Measurements from ENCODE around the gene SPAG6.

The SPAG6 gene

DNA sequence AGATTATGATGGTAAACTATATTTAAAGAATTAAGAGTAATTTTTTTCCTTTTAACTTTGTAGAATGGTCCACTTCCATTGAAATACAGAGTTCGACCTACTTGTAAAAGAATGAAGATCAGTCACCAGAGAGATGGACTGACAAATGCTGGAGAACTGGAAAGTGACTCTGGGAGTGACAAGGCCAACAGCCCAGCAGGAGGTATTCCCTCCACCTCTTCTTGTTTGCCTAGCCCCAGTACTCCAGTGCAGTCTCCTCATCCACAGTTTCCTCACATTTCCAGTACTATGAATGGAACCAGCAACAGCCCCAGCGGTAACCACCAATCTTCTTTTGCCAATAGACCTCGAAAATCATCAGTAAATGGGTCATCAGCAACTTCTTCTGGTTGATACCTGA is 16.1 kb upstream of the SPAG6 start:
- ChIA-PET POLR2A (no interaction called here), CTCF (no interaction called here)
- TF ChIP-seq, protein P1, sequence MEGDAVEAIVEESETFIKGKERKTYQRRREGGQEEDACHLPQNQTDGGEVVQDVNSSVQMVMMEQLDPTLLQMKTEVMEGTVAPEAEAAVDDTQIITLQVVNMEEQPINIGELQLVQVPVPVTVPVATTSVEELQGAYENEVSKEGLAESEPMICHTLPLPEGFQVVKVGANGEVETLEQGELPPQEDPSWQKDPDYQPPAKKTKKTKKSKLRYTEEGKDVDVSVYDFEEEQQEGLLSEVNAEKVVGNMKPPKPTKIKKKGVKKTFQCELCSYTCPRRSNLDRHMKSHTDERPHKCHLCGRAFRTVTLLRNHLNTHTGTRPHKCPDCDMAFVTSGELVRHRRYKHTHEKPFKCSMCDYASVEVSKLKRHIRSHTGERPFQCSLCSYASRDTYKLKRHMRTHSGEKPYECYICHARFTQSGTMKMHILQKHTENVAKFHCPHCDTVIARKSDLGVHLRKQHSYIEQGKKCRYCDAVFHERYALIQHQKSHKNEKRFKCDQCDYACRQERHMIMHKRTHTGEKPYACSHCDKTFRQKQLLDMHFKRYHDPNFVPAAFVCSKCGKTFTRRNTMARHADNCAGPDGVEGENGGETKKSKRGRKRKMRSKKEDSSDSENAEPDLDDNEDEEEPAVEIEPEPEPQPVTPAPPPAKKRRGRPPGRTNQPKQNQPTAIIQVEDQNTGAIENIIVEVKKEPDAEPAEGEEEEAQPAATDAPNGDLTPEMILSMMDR (IDR thresholded peaks at IDR 0.05; ENCODE audit: control extremely low read depth, extremely low read depth, low read depth, missing control alignments): no peak
- no peak for DNase-seq (ENCODE audit: extremely low spot score)

DNA sequence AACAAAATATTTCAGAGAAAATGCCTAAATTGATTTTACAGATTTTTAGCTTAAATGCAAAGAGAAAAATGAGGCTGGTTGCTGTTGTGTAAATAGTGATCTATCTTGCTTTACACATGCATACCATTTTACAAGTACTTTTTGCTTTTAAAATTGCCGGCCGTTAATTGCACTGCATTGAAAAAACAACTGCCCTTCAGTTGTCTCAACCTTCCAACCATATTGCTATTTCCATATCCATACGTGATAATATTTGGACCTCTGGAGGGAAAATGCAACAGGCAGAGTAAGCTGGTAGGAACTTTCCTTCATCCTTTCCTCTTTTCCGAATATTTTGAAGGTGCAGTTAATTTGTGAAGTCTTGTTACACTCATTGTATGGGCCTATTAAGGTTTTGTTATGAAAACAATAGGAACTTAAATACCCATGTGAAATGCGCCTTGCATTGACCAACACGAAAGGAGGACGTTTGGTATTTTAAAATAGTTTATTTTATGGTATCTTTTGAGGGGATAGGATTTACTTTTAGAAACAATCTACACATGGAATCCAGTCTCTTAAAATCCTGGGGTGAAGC is 13.1 kb upstream of the SPAG6 start:
- TF ChIP-seq, protein P1 (IDR thresholded peaks at IDR 0.05; ENCODE audit: control extremely low read depth, extremely low read depth, low read depth, missing control alignments): no peak
- POLR2A ChIA-PET: no interaction called here
- CTCF ChIA-PET: no interaction called here
- DNase-seq (ENCODE audit: extremely low spot score): no peak

DNA sequence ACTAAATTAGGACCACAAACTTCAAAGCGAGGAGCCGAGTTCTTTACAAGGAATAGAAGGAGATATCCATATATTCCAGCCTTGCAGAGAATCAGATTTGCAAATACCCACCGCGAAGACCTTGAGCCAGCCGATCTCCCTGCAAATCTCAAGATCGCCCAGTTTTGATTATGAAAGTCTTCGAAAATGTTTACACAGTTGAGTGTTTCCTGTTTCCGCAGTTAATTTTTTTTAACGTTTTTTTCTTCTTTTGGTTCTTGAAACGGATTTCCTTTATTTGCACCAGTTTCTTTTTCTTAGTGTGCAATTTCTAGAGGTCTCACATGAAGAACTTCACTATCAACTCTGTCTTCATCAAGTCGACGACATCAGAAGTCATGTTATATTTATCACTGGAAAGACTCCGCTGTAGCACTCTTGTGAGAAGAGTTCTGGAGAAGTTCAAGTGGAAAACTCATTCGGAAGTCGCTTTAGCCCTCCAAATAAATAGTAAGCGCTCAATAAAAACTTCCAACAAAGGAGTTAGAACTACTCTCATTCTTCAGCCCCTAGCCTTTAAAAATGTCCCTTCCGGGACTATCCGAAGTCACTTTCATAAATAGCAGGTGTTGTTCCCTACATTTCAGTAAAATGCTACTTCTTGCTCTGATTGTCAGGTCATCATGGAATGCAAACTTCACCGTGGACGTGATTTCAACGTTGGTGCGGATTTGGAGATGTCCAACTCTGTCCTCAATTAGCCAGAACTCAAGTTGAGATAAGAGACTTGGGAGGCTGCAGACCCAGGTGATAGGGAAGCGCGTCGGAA is 11.9 kb upstream of the SPAG6 start:
- ChIA-PET CTCF (no interaction called here), POLR2A (no interaction called here)
- TF ChIP-seq, protein P1 (IDR thresholded peaks at IDR 0.05; ENCODE audit: control extremely low read depth, extremely low read depth, low read depth, missing control alignments): no peak
- DNase-seq (ENCODE audit: extremely low spot score): peak; percentile 17

DNA sequence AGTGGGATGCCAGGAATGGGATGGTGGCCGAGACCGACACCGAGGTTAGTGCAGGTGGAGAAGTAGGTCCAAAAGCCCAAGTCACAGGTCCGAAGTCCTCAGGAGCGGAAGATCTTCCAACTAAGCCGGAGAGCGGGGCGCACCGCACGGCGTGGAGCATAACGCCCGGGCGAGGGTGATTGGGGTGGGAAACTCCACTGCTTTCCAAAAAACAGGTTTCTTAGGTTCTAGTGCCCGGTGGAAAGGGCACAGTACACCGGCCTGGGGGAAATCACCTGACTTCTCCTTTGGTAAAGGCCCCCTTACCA is 11.4 kb upstream of the SPAG6 start:
- POLR2A ChIA-PET: no interaction called here

DNA sequence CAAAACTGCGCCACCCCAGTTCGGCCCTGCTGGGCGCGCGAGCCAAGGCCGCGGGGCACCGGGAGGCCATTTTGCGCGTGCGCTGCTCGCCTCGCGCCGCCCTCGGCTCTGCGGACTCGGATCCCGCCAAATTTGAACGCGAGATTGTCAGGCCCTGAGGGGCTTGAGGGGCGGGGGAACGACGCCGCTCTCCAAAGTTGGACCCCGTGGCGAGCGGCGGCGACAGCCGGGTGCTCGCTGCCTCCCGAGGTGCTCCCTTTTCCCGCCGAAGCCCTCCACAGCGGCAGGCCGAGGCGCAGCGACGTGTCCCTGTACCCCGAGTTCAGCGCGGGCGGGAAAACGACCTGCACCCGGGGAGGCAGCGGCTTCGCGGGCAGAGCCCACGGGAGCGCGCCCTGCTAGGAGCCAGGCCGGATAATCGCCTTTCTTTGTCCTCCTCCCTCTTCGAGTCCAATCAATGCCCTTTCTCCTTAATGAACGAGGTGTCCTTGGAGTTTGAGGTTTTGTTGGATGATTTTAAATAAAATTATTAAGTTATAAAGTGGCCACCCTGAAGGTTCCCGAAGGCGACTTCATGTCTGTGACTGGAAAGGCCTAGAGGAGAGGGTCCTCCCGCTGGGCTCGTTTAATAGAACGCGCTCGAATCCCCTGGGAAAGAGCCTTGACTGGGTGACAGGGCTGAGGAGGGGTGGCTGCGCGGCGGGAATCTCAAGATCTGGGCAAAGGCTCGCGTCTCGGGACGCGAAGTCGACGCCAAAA is 10.7 kb upstream of the SPAG6 start:
- TF ChIP-seq, protein P1 (IDR thresholded peaks at IDR 0.05; ENCODE audit: control extremely low read depth, extremely low read depth, low read depth, missing control alignments): no peak
- ChIA-PET POLR2A (no interaction called here), CTCF (interaction anchor here (1.0 kb wide), 1 partner anchor 9 kb away, joined by 3 read pairs; no protein-coding TSS in a partner anchor)
- DNase-seq (ENCODE audit: extremely low spot score): no peak

More for the DNA sequence above, 11.4 kb upstream of the SPAG6 start:
- CTCF ChIA-PET: no interaction called here
- TF ChIP-seq, protein P1 (IDR thresholded peaks at IDR 0.05; ENCODE audit: control extremely low read depth, extremely low read depth, low read depth, missing control alignments): no peak
- no peak for DNase-seq (ENCODE audit: extremely low spot score)

DNA sequence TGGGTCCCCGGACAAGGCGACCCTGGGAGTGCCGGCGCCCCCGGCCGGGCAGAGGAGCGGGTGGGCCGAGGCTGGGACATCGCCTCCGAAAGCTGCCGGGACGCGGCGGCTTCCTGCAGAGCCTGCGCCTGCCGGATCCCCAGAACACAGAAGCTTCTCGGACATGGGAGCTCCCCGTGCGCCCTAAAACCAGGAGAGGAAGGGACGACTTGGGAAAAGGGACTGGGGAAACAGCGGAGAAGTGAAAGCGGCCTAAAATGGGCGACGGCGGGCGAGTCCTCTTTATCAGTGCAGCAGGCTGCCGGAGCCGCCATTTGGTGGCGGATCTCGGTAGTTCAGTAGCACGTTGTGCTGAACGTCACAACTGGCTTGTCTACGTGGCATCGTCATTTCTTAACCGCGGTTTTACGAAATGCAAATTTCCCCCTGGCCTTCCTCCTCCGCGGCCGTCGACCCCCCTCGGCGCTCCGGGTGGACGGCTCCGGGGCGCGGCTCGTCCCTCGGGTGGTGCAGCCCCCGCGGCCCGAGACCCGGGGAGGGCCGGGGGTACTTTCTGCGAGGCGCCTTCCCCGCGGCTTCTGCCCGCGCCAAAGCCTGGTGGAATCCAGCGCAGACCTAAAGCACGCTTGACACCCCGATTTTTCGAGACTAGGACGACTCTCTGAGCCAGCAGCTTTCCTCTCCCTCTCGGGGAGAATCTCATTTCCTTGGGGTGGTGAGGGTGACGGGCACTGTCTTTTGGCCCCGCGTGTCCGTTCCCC is 9.9 kb upstream of the SPAG6 start:
- DNase-seq (ENCODE audit: extremely low spot score): peak; percentile 75
- POLR2A ChIA-PET: no interaction called here
- CTCF ChIA-PET: interaction anchor here (1.0 kb wide), 1 partner anchor 8 kb away, joined by 3 read pairs; no protein-coding TSS in a partner anchor
- TF ChIP-seq, protein P1 (IDR thresholded peaks at IDR 0.05; ENCODE audit: control extremely low read depth, extremely low read depth, low read depth, missing control alignments): no peak

Data from GM10248 (cell line).